Astrocyte of the cerebellum (primary cell): Measurements from ENCODE around the gene NTN4.
A peak's percentile ranks its signal among the peaks of the same experiment; 100 is the strongest.
"Not testable (repeated sequence)": the region's sequence is repeated elsewhere in the genome, so short reads cannot be mapped to it uniquely, and the experiment has no call there.

Experiments used
- DNase-seq: peaks from one replicate; pipeline ENCODE4 v3.0.0-alpha.2; 2011; ENCODE audit warnings: low read depth
- H3K4me3 ChIP-seq: 2 replicates; pipeline ENCODE4 v1.5.1; 2011; ENCODE audit warnings: mild to moderate bottlenecking, low read depth, low read length, moderate library complexity
- CTCF ChIP-seq: IDR thresholded peaks from 2 replicates; pipeline ENCODE4 v1.5.1; 2012; ENCODE audit warnings: low read length, low read depth, moderate library complexity, mild to moderate bottlenecking; ENCODE audit errors: missing control alignments
- in situ Hi-C: cut with HindIII; loops from 2 replicates; pipeline ENCODE4 v1.10.0; 2017; ENCODE audit warnings: low sequenced_read_pairs

The NTN4 gene

DNA sequence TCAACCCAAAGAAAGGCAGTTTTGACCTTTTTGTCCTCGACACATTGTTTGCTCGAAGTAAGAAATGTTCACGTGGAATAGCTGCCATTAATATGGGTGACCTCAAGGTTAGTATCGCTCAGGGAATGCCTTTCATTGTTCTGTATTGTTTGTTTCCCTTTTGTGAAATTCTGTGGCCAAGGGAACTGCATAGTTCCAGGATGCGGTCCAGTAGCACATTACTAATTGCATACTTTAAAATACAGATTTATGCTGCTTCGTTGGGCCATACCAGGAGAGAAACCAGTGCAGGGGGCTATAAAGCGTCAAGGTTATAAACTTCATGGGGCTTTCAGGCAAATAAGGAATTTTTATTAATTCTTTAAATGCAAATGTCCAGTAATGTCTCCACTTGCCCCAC lies 166.0 kb downstream of the NTN4 start:
- DNase-seq: peak; percentile 92
- in situ Hi-C loops: loop anchor here (25.0 kb wide), 1 partner anchor 888 kb away; no protein-coding TSS in a partner anchor
- H3K4me3 ChIP-seq: no peak overlapping the region
- TF ChIP-seq CTCF: no peak

DNA sequence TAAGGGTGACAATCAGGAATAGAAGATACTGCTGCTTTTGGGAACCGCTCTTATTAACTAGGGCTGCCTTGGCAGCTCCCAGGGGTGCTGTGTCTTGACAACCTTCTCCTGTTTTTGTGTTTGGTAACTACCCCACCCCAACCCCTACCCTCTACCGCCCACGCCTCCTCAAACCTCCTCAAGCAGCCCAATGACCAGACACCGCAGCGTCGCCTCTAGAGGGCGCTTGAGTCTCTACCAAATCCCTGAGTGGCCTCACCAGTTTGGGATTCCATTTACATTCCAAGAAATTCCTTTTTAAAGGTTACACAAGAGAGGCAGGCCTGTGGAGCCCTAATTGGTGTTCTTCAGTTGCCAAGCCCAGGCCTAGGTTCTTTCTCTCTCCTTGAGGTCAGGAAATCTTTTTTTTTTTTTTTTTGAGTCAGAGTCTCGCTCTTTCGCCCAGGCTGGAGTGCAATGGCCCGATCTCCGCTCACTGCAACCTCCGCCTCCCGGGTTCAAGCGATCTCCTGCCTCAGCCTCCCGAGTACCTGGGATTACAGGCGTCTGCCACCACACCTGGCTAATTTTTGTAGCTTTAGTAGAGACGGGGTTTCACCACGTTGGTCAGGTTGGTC lies 166.9 kb downstream of the NTN4 start:
- in situ Hi-C loops: loop anchor here (25.0 kb wide), 1 partner anchor 889 kb away; no protein-coding TSS in a partner anchor
- DNase-seq: peak; percentile 92
- H3K4me3 ChIP-seq: no peak overlapping the region
- peak; percentile 85 for TF ChIP-seq CTCF

DNA sequence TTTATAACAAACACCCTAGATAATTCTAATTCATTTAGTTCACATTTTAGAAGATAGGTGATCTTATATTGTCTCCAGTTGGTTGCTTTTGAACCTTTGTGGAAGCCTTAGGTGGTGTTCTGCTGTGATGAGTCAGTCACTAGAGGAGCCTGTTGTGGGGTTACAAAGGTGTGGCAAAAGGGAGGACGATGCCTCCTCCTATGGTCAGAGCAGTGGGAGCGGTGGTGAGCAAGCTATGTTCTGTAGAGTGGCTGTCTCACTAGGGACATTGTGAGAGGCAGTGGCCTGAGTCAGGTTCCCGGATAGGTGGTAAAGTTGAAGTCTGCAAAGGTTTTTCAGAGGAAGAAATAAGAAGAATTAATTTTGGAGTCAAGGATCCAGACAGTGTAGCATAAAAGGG lies 167.7 kb downstream of the NTN4 start:
- DNase-seq: no peak
- TF ChIP-seq CTCF: no peak
- no peak overlapping the region for H3K4me3 ChIP-seq
- in situ Hi-C loops: loop anchor here (25.0 kb wide), 1 partner anchor 889 kb away; no protein-coding TSS in a partner anchor

GRCh38 chr12:95621725-95622124 lies 168.8 kb downstream of the NTN4 start:
- H3K4me3 ChIP-seq: no peak overlapping the region
- DNase-seq: no peak
- in situ Hi-C loops: loop anchor here (25.0 kb wide), 1 partner anchor 891 kb away; no protein-coding TSS in a partner anchor
- TF ChIP-seq CTCF: no peak

GRCh38 chr12:95620171-95620570 lies 170.4 kb downstream of the NTN4 start:
- no peak for TF ChIP-seq CTCF
- no peak overlapping the region for H3K4me3 ChIP-seq
- no peak for DNase-seq
- in situ Hi-C loops: loop anchor here (25.0 kb wide), 1 partner anchor 892 kb away; no protein-coding TSS in a partner anchor

DNA sequence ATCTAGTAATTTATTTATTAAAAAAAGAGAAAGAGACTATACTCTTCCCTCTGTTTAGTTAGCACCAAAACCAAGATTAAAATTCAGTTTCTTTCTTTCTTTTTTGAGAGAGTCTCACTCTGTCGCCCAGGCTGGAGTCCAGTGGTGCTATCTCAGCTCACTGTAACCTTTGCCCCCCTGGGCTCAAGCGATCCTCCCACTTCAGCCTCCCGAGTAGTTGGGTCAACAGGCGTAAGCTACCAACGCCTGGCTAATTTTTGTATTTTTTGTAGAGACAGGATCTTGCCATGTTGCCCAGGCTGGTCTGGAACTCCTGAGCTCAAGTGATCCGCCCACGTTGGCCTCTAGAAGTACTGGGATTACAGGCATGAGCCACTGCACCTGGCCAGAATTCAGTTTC lies 174.1 kb downstream of the NTN4 start:
- not testable (repeated sequence) for DNase-seq
- in situ Hi-C loops: loop anchor here (25.0 kb wide), 1 partner anchor 896 kb away; no protein-coding TSS in a partner anchor

DNA sequence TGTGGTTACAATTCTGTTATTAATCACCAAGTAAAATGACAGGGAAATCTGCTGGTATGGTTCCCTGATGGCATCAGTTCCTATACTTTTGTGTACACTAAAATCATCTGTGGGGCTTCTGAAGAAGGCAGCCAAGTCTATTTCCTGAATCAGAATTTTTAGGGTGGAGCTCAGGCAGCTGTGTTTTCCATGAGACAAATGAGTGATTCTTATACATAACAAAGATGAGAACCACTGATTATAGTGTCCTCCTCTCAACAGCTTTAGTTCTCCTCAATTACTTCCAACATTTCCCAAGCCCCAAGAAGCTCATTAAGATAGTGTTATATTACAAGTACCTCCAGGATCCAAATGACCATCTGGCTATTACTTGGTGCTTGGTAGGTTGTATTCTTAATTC lies 174.8 kb downstream of the NTN4 start:
- in situ Hi-C loops: loop anchor here (25.0 kb wide), 1 partner anchor 897 kb away; no protein-coding TSS in a partner anchor
- no peak for DNase-seq
- no peak overlapping the region for H3K4me3 ChIP-seq
- TF ChIP-seq CTCF: no peak

More for the DNA sequence above, 174.1 kb downstream of the NTN4 start:
- not testable (repeated sequence) for H3K4me3 ChIP-seq
